KMS-11 (cell line): ENCODE data around the gene APRT.

Source experiments
- H2AFZ ChIP-seq: fragments of 200-600 bp; sonication (generic); 2 replicates; pipeline ENCODE4 v1.6.1; 2016; ENCODE audit warnings: antibody characterized with exemption, mixed run types, low read depth
- H3K27ac ChIP-seq: fragments of 200-600 bp; sonication (generic); 2 replicates; pipeline ENCODE4 v1.6.1; 2016; ENCODE audit warnings: mild to moderate bottlenecking, mixed run types
- H3K27me3 ChIP-seq: fragments of 200-600 bp; sonication (generic); 2 replicates; pipeline ENCODE4 v1.6.1; 2017; ENCODE audit warnings: mild to moderate bottlenecking, low read depth, mixed run types, moderate library complexity; ENCODE audit not compliant: insufficient read depth
- H3K36me3 ChIP-seq: fragments of 200-600 bp; sonication (generic); 2 replicates; pipeline ENCODE4 v1.6.1; 2017; ENCODE audit warnings: mild to moderate bottlenecking, mixed run types; ENCODE audit not compliant: insufficient read depth
- H3K4me1 ChIP-seq: fragments of 200-600 bp; sonication (generic); 2 replicates; pipeline ENCODE4 v1.6.1; 2016; ENCODE audit warnings: mild to moderate bottlenecking, low read depth, mixed run types; ENCODE audit not compliant: poor library complexity, severe bottlenecking
- H3K4me2 ChIP-seq: fragments of 200-600 bp; sonication (generic); 2 replicates; pipeline ENCODE4 v1.7.0; 2016; ENCODE audit warnings: mild to moderate bottlenecking, mixed run types
- H3K4me3 ChIP-seq: fragments of 200-600 bp; sonication (generic); IDR thresholded peaks from 2 replicates; pipeline ENCODE4 v1.6.1; 2017; ENCODE audit warnings: low read depth, low read length, mixed read lengths; ENCODE audit not compliant: insufficient read depth
- H3K79me2 ChIP-seq: fragments of 200-600 bp; sonication (generic); 2 replicates; pipeline ENCODE4 v1.6.1; 2016; ENCODE audit warnings: low read depth, mixed run types; ENCODE audit not compliant: insufficient read depth
- H3K9ac ChIP-seq: fragments of 200-600 bp; sonication (generic); 2 replicates; pipeline ENCODE4 v1.6.1; 2016; ENCODE audit warnings: mild to moderate bottlenecking, mixed run types
- H4K20me1 ChIP-seq: fragments of 200-600 bp; sonication (generic); 2 replicates; pipeline ENCODE4 v1.6.1; 2016; ENCODE audit warnings: mild to moderate bottlenecking, mixed run types; ENCODE audit not compliant: insufficient read depth
- CTCF ChIP-seq: fragments of 200-600 bp; sonication (generic); conservative IDR thresholded peaks from 2 replicates; pipeline ENCODE4 v1.6.1; 2017; ENCODE audit warnings: low read depth, mild to moderate bottlenecking, antibody characterized with exemption, low read length, moderate library complexity, mixed read lengths

The APRT gene

GRCh38 chr16:88844419-88845036 is 32.8 kb upstream of the APRT start:
- Histone ChIP-seq H3K4me2 (no peak overlapping the region), H3K4me1 (no peaks in the 10 kb centered on the region), H3K36me3 (no peaks in the 10 kb centered on the region), H4K20me1 (no peaks in the 10 kb centered on the region), H3K27ac (no peak overlapping the region), H3K4me3 (no peak overlapping the region), H3K27me3 (no peaks in the 10 kb centered on the region), H2AFZ (no peak overlapping the region), H3K79me2 (no peaks in the 10 kb centered on the region), H3K9ac (no peak overlapping the region)
- no peak for TF ChIP-seq CTCF

GRCh38 chr16:88843256-88843655 is 31.5 kb upstream of the APRT start:
- Histone ChIP-seq H3K4me1 (no peaks in the 10 kb centered on the region), H4K20me1 (no peaks in the 10 kb centered on the region), H3K79me2 (no peaks in the 10 kb centered on the region), H2AFZ (no peak overlapping the region), H3K4me2 (no peak overlapping the region), H3K36me3 (no peaks in the 10 kb centered on the region), H3K9ac (no peak overlapping the region), H3K27me3 (no peaks in the 10 kb centered on the region), H3K4me3 (no peak overlapping the region), H3K27ac (no peak overlapping the region)
- no peak for TF ChIP-seq CTCF

GRCh38 chr16:88842806-88843205 is 31.1 kb upstream of the APRT start:
- H4K20me1 ChIP-seq = no peaks in the 10 kb centered on the region
- H3K4me2 ChIP-seq = no peak overlapping the region
- no peaks in the 10 kb centered on the region for H3K79me2 ChIP-seq
- no peaks in the 10 kb centered on the region for H3K4me1 ChIP-seq
- H3K27me3 ChIP-seq = no peaks in the 10 kb centered on the region
- no peak overlapping the region for H3K4me3 ChIP-seq
- H3K36me3 ChIP-seq = no peaks in the 10 kb centered on the region
- no peak overlapping the region for H3K27ac ChIP-seq
- no peak for TF ChIP-seq CTCF
- no peak overlapping the region for H3K9ac ChIP-seq
- H2AFZ ChIP-seq = no peak overlapping the region

DNA sequence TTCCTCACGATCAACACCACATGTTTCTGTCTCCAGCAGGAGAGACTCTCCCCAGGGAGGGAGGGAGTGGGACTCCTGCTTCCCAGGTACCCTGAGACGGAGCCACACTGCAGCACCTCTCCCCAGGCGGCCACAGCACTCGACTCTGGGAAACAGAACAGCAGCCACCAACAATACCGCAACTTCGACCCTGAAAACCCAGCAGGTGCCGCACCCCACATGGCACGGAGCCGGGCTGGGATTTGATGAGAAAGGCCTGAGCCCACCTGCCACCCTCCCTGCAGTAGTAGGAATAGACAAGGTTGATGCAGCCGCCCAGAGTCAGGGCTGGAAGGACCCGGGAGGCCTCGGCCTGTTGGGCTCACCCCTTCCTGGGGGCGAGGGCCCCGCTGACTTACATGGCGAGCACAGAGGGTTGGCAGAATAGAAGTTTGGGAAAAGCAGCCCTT is 30.6 kb upstream of the APRT start:
- no peaks in the 10 kb centered on the region for H4K20me1 ChIP-seq

More for the DNA sequence above, 30.6 kb upstream of the APRT start:
- Histone ChIP-seq H3K4me2 (no peak overlapping the region), H2AFZ (no peak overlapping the region), H3K9ac (no peak overlapping the region), H3K27me3 (no peaks in the 10 kb centered on the region), H3K79me2 (no peaks in the 10 kb centered on the region), H3K4me3 (no peak overlapping the region), H3K36me3 (no peaks in the 10 kb centered on the region), H3K27ac (no peak overlapping the region), H3K4me1 (no peaks in the 10 kb centered on the region)
- no peak for TF ChIP-seq CTCF
